GM15510 (cell line): ENCODE measurements around the gene PLOD1.

ENCODE experiments used
- POLR2A ChIP-seq: IDR thresholded peaks from 3 replicates; pipeline ENCODE4 v1.6.1; 2011; ENCODE audit warnings: borderline replicate concordance; ENCODE audit not compliant: insufficient read length; ENCODE audit errors: extremely low read depth

Gene PLOD1

GRCh38 chr1:11912000-11912399 lies 22.5 kb upstream of the PLOD1 start:
- TF ChIP-seq POLR2A: no peak

- no peak for TF ChIP-seq POLR2A
Measured at GRCh38 chr1:11913291-11913690, 21.2 kb upstream of the PLOD1 start.

GRCh38 chr1:11914024-11914423 lies 20.5 kb upstream of the PLOD1 start:
- TF ChIP-seq POLR2A: no peak

GRCh38 chr1:11918799-11919519 lies 15.6 kb upstream of the PLOD1 start:
- no peak for TF ChIP-seq POLR2A

- TF ChIP-seq POLR2A: no peak
Measured at GRCh38 chr1:11919621-11920020, 14.9 kb upstream of the PLOD1 start.

- no peak for TF ChIP-seq POLR2A
Measured at GRCh38 chr1:11920239-11920903, 14.1 kb upstream of the PLOD1 start.

GRCh38 chr1:11921022-11921421 lies 13.5 kb upstream of the PLOD1 start:
- TF ChIP-seq POLR2A: no peak

- no peak for TF ChIP-seq POLR2A
Measured at GRCh38 chr1:11923069-11923826, 11.3 kb upstream of the PLOD1 start.

GRCh38 chr1:11923827-11924113 lies 10.7 kb upstream of the PLOD1 start:
- no peak for TF ChIP-seq POLR2A

- TF ChIP-seq POLR2A: no peak
Measured at GRCh38 chr1:11924334-11925195, 10.0 kb upstream of the PLOD1 start.

GRCh38 chr1:11925938-11926292 lies 8.6 kb upstream of the PLOD1 start:
- no peak for TF ChIP-seq POLR2A

GRCh38 chr1:11927866-11928592 lies 6.5 kb upstream of the PLOD1 start:
- TF ChIP-seq POLR2A: no peak

GRCh38 chr1:11929849-11930248 lies 4.7 kb upstream of the PLOD1 start:
- no peak for TF ChIP-seq POLR2A
